ENCODE data around the gene GNG13. TPM values are rescaled to one million over a fixed set of nuclear protein-coding genes. Genes with fewer than 3 reads are reported as not detected.

The GNG13 gene
- total and polyA plus RNA-seq, 7 donors = not detected

GRCh38 chr16:790086-790485 is 10.4 kb downstream of the GNG13 start:
- H3K4me3 ChIP-seq = no peak overlapping the region
- no peak overlapping the region for H3K27ac ChIP-seq
- H3K36me3 ChIP-seq (ENCODE audit: insufficient read depth in 1 of 2, low read depth in 1 of 2) = no peaks in the 10 kb centered on the region
- intact Hi-C loops (cut with DNase I) = no loop called here
- no peaks in the 10 kb centered on the region for H3K27me3 ChIP-seq (ENCODE audit: insufficient read depth in 3 of 3, low read length in 2 of 3)
- peaks cover 14% of the 10 kb centered on the region for H3K4me1 ChIP-seq
- no peak for TF ChIP-seq CTCF (IDR thresholded peaks at IDR 0.05)
- 93 to 98% (median 95%) methylated on average over 16 to 17 of the region's 17 CpGs for WGBS, 3 donors
- DNase-seq = no peak
- no peaks in the 10 kb centered on the region for H3K9me3 ChIP-seq
- no peak for ATAC-seq

GRCh38 chr16:789191-789850 is 11.2 kb downstream of the GNG13 start:
- no peaks in the 10 kb centered on the region for H3K36me3 ChIP-seq (ENCODE audit: insufficient read depth in 1 of 2, low read depth in 1 of 2)
- H3K27ac ChIP-seq = no peak overlapping the region
- peak overlapping the region; percentile 81 for H3K4me3 ChIP-seq
- DNase-seq = no peak
- intact Hi-C loops (cut with DNase I) = loop anchor here (5.0 to 10.0 kb wide), 2 partner anchors 77 to 215 kb away; no protein-coding TSS in a partner anchor
- H3K4me1 ChIP-seq = peaks cover 14% of the 10 kb centered on the region
- 69 to 72% (median 69%) methylated on average over 29 to 33 of the region's 33 CpGs for WGBS, 3 donors
- ATAC-seq = no peak
- no peaks in the 10 kb centered on the region for H3K9me3 ChIP-seq
- no peaks in the 10 kb centered on the region for H3K27me3 ChIP-seq (ENCODE audit: insufficient read depth in 3 of 3, low read length in 2 of 3)
- TF ChIP-seq CTCF (IDR thresholded peaks at IDR 0.05) = no peak

- H3K9me3 ChIP-seq = no peaks in the 10 kb centered on the region
- H3K4me3 ChIP-seq = peak within 1 kb of the TSS; percentile 81
- H3K36me3 ChIP-seq (ENCODE audit: insufficient read depth in 1 of 2, low read depth in 1 of 2) = no peaks in the 10 kb centered on the region
- ATAC-seq = peak; percentile 93 to 97 (median 96)
- TF ChIP-seq CTCF (IDR thresholded peaks at IDR 0.05) = no peak
- peak; percentile 93 to 95 for DNase-seq
- H3K27ac ChIP-seq = peak within 1 kb of the TSS; percentile 48
- H3K4me1 ChIP-seq = peaks cover 14% of the 10 kb centered on the region
- intact Hi-C loops (cut with DNase I) = loop anchor here (5.0 to 10.0 kb wide), 2 partner anchors 76 to 214 kb away; no protein-coding TSS in a partner anchor
- WGBS, 3 donors = 0 to 1% (median 1%) methylated on average over 31 to 97 of the region's 97 CpGs
- peaks cover 0 to 6% (median 0%) of the 10 kb centered on the region in 3 donors for H3K27me3 ChIP-seq (ENCODE audit: insufficient read depth in 3 of 3, low read length in 2 of 3)
Observed at GRCh38 chr16:788399-789126, 12.0 kb downstream of the GNG13 start, which contains the start of gene CHTF18. TSS of gene CHTF18 (plus strand) at chr16:788620. CDS start at chr16:788685, 65 bp downstream.

- H3K9me3 ChIP-seq = no peaks in the 10 kb centered on the region
- H3K36me3 ChIP-seq (ENCODE audit: insufficient read depth in 1 of 2, low read depth in 1 of 2) = no peaks in the 10 kb centered on the region
- intact Hi-C loops (cut with DNase I) = loop anchor here (5.0 to 10.0 kb wide), 2 partner anchors 76 to 213 kb away; no protein-coding TSS in a partner anchor
- TF ChIP-seq CTCF (IDR thresholded peaks at IDR 0.05) = no peak
- no peak for DNase-seq
- H3K4me1 ChIP-seq = peaks cover 14% of the 10 kb centered on the region
- 0 to 1% (median 0%) methylated on average over 15 to 45 of the region's 45 CpGs for WGBS, 3 donors
- H3K27ac ChIP-seq = peak within 1 kb of the TSS; percentile 48
- peaks cover 0 to 10% (median 0%) of the 10 kb centered on the region in 3 donors for H3K27me3 ChIP-seq (ENCODE audit: insufficient read depth in 3 of 3, low read length in 2 of 3)
- peak in 2 of 4 donors; percentile 5 to 11 for ATAC-seq
- H3K4me3 ChIP-seq = peak within 1 kb of the TSS; percentile 81
Observed at GRCh38 chr16:787978-788398, 12.5 kb downstream of the GNG13 start, which contains the start of gene RPUSD1. TSS of gene RPUSD1 (minus strand) at chr16:788381. CDS start at chr16:787737, 644 bp downstream.

Measured in psoas muscle (tissue), 8 donors.